ENCODE results near the gene PGAP2. TPM values are rescaled to one million over a fixed set of nuclear protein-coding genes. Genes with fewer than 3 reads are reported as not detected.

The PGAP2 gene
- total and polyA plus RNA-seq, 4 experiments from 2014 or later = 16.2 to 20.7 (median 18.5) TPM

- ChIA-PET CTCF (ENCODE audit: partially characterized antibody) (interaction anchor here (0.9 to 3.9 kb wide), 4 partner anchors 12 to 277 kb away, joined by 3 to 25 read pairs (median 8); partner anchors contain the start of gene PGAP2), POLR2A (ENCODE audit: partially characterized antibody) (interaction anchor here (0.6 to 6.6 kb wide), 6 partner anchors 8 to 253 kb away, joined by 3 to 91 read pairs (median 19); partner anchors contain the start of genes PGAP2, RHOG and STIM1)
- Mint-ChIP-seq H3K4me1 (peaks cover 28 to 64% (median 45%) of the 10 kb centered on the region in 4 donors), H3K9me3 (no peaks in the 10 kb centered on the region), H3K36me3 (peaks cover 4 to 40% of the 10 kb centered on the region in 2 donors), H3K27me3 (no peaks in the 10 kb centered on the region), H3K27ac (peak overlapping the region; percentile 96 to 100 (median 99)), H3K4me3 (peak overlapping the region; percentile 91 to 98 (median 96))
- Histone ChIP-seq H3K4me3 (ENCODE audit: low read length in 2 of 2) (peak overlapping the region; percentile 89 to 98), H3K4me1 (ENCODE audit: insufficient read depth, low read length) (peaks cover 42% of the 10 kb centered on the region), H3K27ac (ENCODE audit: low read depth, low read length) (peak overlapping the region; percentile 99), H3K36me3 (ENCODE audit: insufficient read depth, low read length) (peaks cover 20% of the 10 kb centered on the region), H3K9me3 (ENCODE audit: control insufficient read depth in 1 of 2, low read length in 2 of 2) (no peaks in the 10 kb centered on the region), H3K27me3 (ENCODE audit: insufficient read depth, low read length) (no peaks in the 10 kb centered on the region)
- intact Hi-C loops (cut with micrococcal nuclease) = no loop called here
- peak in 1 of 5 donors; percentile 11 for DNase-seq
Measured at GRCh38 chr11:3796002-3796311, 12.4 kb upstream of the PGAP2 start.

GRCh38 chr11:3796346-3796745, 12.0 kb upstream of the PGAP2 start:
- Histone ChIP-seq H3K4me1 (ENCODE audit: insufficient read depth, low read length) (peaks cover 42% of the 10 kb centered on the region), H3K36me3 (ENCODE audit: insufficient read depth, low read length) (peaks cover 20% of the 10 kb centered on the region), H3K27me3 (ENCODE audit: insufficient read depth, low read length) (no peaks in the 10 kb centered on the region), H3K27ac (ENCODE audit: low read depth, low read length) (peak overlapping the region; percentile 99), H3K4me3 (ENCODE audit: low read length in 2 of 2) (peak overlapping the region; percentile 89 to 98), H3K9me3 (ENCODE audit: control insufficient read depth in 1 of 2, low read length in 2 of 2) (no peaks in the 10 kb centered on the region)
- peak overlapping the region; percentile 96 to 100 (median 99) for H3K27ac Mint-ChIP-seq
- CTCF ChIA-PET (ENCODE audit: partially characterized antibody) = interaction anchor here (0.9 to 3.9 kb wide), 4 partner anchors 12 to 276 kb away, joined by 3 to 25 read pairs (median 8); partner anchors contain the start of gene PGAP2
- H3K36me3 Mint-ChIP-seq = peaks cover 4 to 40% of the 10 kb centered on the region in 2 donors
- POLR2A ChIA-PET (ENCODE audit: partially characterized antibody) = interaction anchor here (0.5 to 6.6 kb wide), 7 partner anchors 8 to 305 kb away, joined by 3 to 91 read pairs (median 17); partner anchors contain the start of genes PGAP2, RHOG and STIM1
- H3K9me3 Mint-ChIP-seq = no peaks in the 10 kb centered on the region
- DNase-seq = peak in 3 of 5 donors; percentile 16 to 19 (median 19)
- peak overlapping the region; percentile 91 to 98 (median 96) for H3K4me3 Mint-ChIP-seq
- peaks cover 28 to 64% (median 45%) of the 10 kb centered on the region in 4 donors for H3K4me1 Mint-ChIP-seq
- intact Hi-C loops (cut with micrococcal nuclease) = no loop called here
- no peaks in the 10 kb centered on the region for H3K27me3 Mint-ChIP-seq

DNA sequence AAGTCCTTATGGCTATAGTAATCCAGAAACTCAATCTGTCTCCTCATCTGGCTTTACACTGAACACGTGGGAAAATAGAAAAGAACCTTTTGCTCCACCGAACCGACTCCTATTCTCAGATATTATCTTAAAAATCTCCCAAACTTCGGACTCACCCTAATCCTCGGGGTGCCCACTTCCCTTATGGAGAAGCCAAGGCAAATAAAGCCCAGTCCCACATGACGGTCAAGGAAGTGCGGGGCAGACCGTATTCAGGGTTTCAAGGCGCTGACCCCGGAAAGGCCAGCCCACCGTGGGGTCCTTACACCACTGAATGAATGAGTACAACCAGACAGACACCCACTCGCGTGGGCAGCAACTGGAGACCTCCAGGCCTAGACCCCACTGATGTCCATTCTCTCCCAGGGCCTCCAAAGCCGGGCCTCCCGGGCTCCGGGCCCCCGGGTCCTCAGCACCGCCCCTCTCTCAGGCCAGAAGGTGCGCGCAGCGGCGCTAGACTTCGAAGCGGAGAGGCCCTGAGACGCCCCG, 11.5 kb upstream of the PGAP2 start:
- Histone ChIP-seq H3K4me3 (ENCODE audit: low read length in 2 of 2) (peak overlapping the region; percentile 89 to 98), H3K27me3 (ENCODE audit: insufficient read depth, low read length) (no peaks in the 10 kb centered on the region)

GRCh38 chr11:3797329-3798090, 10.8 kb upstream of the PGAP2 start, which contains the start of gene NUP98:
NUP98 (minus strand) TSS chr11:3797554; CDS start chr11:3782117, 15,437 bp downstream.
- H3K4me3 Mint-ChIP-seq = peak within 1 kb of the TSS; percentile 91 to 98 (median 96)
- no peaks in the 10 kb centered on the region for H3K9me3 ChIP-seq (ENCODE audit: control insufficient read depth in 1 of 2, low read length in 2 of 2)
- peak; percentile 100 for DNase-seq
- H3K4me1 ChIP-seq (ENCODE audit: insufficient read depth, low read length) = peaks cover 42% of the 10 kb centered on the region
- peak within 1 kb of the TSS; percentile 96 to 100 (median 99) for H3K27ac Mint-ChIP-seq
- H3K27ac ChIP-seq (ENCODE audit: low read depth, low read length) = peak within 1 kb of the TSS; percentile 99
- H3K36me3 ChIP-seq (ENCODE audit: insufficient read depth, low read length) = peaks cover 17% of the 10 kb centered on the region
- POLR2A ChIA-PET (ENCODE audit: partially characterized antibody) = interaction anchor here (0.6 to 6.6 kb wide), 12 partner anchors 8 to 145 kb away, joined by 3 to 91 read pairs (median 5); partner anchors contain the start of genes PGAP2, RHOG and STIM1
- H3K9me3 Mint-ChIP-seq = no peaks in the 10 kb centered on the region
- CTCF ChIA-PET (ENCODE audit: partially characterized antibody) = interaction anchor here (0.6 to 3.3 kb wide), 6 partner anchors 8 to 44 kb away, joined by 3 to 23 read pairs (median 3); partner anchors contain the start of gene PGAP2
- H3K4me3 ChIP-seq (ENCODE audit: low read length in 2 of 2) = peak within 1 kb of the TSS; percentile 89 to 98
- intact Hi-C loops (cut with micrococcal nuclease) = loop anchor here (1.0 kb wide), 5 partner anchors 11 to 297 kb away; partner anchors contain the start of genes PGAP2 and RRM1
- H3K36me3 Mint-ChIP-seq = peaks cover 4 to 35% of the 10 kb centered on the region in 2 donors
- H3K27me3 ChIP-seq (ENCODE audit: insufficient read depth, low read length) = no peaks in the 10 kb centered on the region
- no peaks in the 10 kb centered on the region for H3K27me3 Mint-ChIP-seq
- H3K4me1 Mint-ChIP-seq = peaks cover 26 to 61% (median 45%) of the 10 kb centered on the region in 4 donors

More for the DNA sequence above, 11.5 kb upstream of the PGAP2 start:
- Mint-ChIP-seq H3K4me1 (peaks cover 28 to 64% (median 45%) of the 10 kb centered on the region in 4 donors), H3K27ac (peak overlapping the region; percentile 96 to 100 (median 99)), H3K9me3 (no peaks in the 10 kb centered on the region), H3K4me3 (peak overlapping the region; percentile 91 to 98 (median 96)), H3K27me3 (no peaks in the 10 kb centered on the region), H3K36me3 (peaks cover 4 to 40% of the 10 kb centered on the region in 2 donors)
- intact Hi-C loops (cut with micrococcal nuclease) = loop anchor here (1.0 kb wide), 5 partner anchors 11 to 297 kb away; partner anchors contain the start of genes PGAP2 and RRM1
- peaks cover 42% of the 10 kb centered on the region for H3K4me1 ChIP-seq (ENCODE audit: insufficient read depth, low read length)
- POLR2A ChIA-PET (ENCODE audit: partially characterized antibody) = interaction anchor here (0.5 to 6.6 kb wide), 12 partner anchors 9 to 304 kb away, joined by 3 to 91 read pairs (median 5); partner anchors contain the start of genes PGAP2, RHOG and STIM1
- no peaks in the 10 kb centered on the region for H3K9me3 ChIP-seq (ENCODE audit: control insufficient read depth in 1 of 2, low read length in 2 of 2)
- DNase-seq = no peak
- CTCF ChIA-PET (ENCODE audit: partially characterized antibody) = interaction anchor here (1.2 to 3.9 kb wide), 3 partner anchors 11 to 276 kb away, joined by 4 to 25 read pairs (median 12); partner anchors contain the start of gene PGAP2
- H3K36me3 ChIP-seq (ENCODE audit: insufficient read depth, low read length) = peaks cover 20% of the 10 kb centered on the region
- peak overlapping the region; percentile 99 for H3K27ac ChIP-seq (ENCODE audit: low read depth, low read length)

GRCh38 chr11:3799143-3799542, 9.2 kb upstream of the PGAP2 start:
- Mint-ChIP-seq H3K27ac (peak overlapping the region; percentile 57 to 99 (median 99)), H3K4me1 (peaks cover 18 to 51% (median 37%) of the 10 kb centered on the region in 4 donors), H3K27me3 (no peaks in the 10 kb centered on the region), H3K36me3 (peaks cover under 1 to 26% of the 10 kb centered on the region in 2 donors), H3K9me3 (no peaks in the 10 kb centered on the region), H3K4me3 (peak overlapping the region in 7 of 8 donors; percentile 34 to 98 (median 96))
- CTCF ChIA-PET (ENCODE audit: partially characterized antibody) = interaction anchor here (2.7 to 3.3 kb wide), 2 partner anchors 9 to 42 kb away, joined by 11 to 23 read pairs; partner anchors contain the start of gene PGAP2
- intact Hi-C loops (cut with micrococcal nuclease) = no loop called here
- Histone ChIP-seq H3K27me3 (ENCODE audit: insufficient read depth, low read length) (no peaks in the 10 kb centered on the region), H3K27ac (ENCODE audit: low read depth, low read length) (no peak overlapping the region), H3K36me3 (ENCODE audit: insufficient read depth, low read length) (peaks cover 6% of the 10 kb centered on the region), H3K4me1 (ENCODE audit: insufficient read depth, low read length) (peaks cover 38% of the 10 kb centered on the region), H3K4me3 (ENCODE audit: low read length in 2 of 2) (no peak overlapping the region), H3K9me3 (ENCODE audit: control insufficient read depth in 1 of 2, low read length in 2 of 2) (no peaks in the 10 kb centered on the region)
- POLR2A ChIA-PET (ENCODE audit: partially characterized antibody) = interaction anchor here (0.8 to 6.6 kb wide), 3 partner anchors 9 to 50 kb away, joined by 3 to 91 read pairs (median 67); partner anchors contain the start of genes PGAP2 and RHOG
- DNase-seq = no peak

DNA sequence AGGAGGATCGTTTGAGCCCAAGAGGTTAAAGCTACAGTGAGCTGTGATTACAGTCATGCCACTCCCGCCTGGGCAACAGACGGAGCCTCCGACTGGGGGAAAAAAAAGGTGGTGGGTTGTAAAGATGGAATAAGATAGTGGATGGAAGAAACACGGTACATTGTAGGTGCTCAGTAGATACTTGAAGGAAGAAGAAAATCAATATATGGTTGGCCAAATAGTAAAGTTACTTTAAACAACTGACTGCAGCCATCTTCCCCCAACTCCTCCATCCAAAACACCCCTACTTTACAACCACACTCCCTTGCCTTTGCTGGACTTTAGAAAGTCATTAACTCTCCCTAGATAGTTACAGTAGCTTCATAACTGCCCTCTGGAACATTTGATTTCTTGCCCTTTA, 8.5 kb upstream of the PGAP2 start:
- ChIA-PET POLR2A (ENCODE audit: partially characterized antibody) (interaction anchor here (0.6 kb wide), 1 partner anchor 29 kb away, joined by 3 read pairs; no protein-coding TSS in a partner anchor), CTCF (ENCODE audit: partially characterized antibody) (interaction anchor here (0.6 to 3.3 kb wide), 3 partner anchors 8 to 42 kb away, joined by 3 to 23 read pairs (median 11); partner anchors contain the start of gene PGAP2)
- Mint-ChIP-seq H3K4me3 (peak overlapping the region in 3 of 8 donors; percentile 36 to 73 (median 53)), H3K4me1 (peaks cover 15 to 43% (median 32%) of the 10 kb centered on the region in 4 donors), H3K9me3 (no peaks in the 10 kb centered on the region), H3K27ac (peak overlapping the region in 5 of 7 donors; percentile 59 to 96 (median 70)), H3K36me3 (peaks cover 0 to 21% of the 10 kb centered on the region in 2 donors), H3K27me3 (no peaks in the 10 kb centered on the region)
- H3K27me3 ChIP-seq (ENCODE audit: insufficient read depth, low read length) = no peaks in the 10 kb centered on the region
- H3K4me1 ChIP-seq (ENCODE audit: insufficient read depth, low read length) = peaks cover 31% of the 10 kb centered on the region
- H3K9me3 ChIP-seq (ENCODE audit: control insufficient read depth in 1 of 2, low read length in 2 of 2) = no peaks in the 10 kb centered on the region
- intact Hi-C loops (cut with micrococcal nuclease) = no loop called here
- no peak overlapping the region for H3K4me3 ChIP-seq (ENCODE audit: low read length in 2 of 2)
- no peak overlapping the region for H3K27ac ChIP-seq (ENCODE audit: low read depth, low read length)
- H3K36me3 ChIP-seq (ENCODE audit: insufficient read depth, low read length) = no peaks in the 10 kb centered on the region
- DNase-seq = no peak

Data from CD4-positive, alpha-beta memory T cell (primary cell).